Subcutaneous adipose tissue (tissue), 4 donors: ENCODE data around the gene CPTP. TPM values are rescaled to one million over a fixed set of nuclear protein-coding genes. Genes with fewer than 3 reads are reported as not detected.

Experiments
- small RNA-seq: library from RNA; depleted of rRNA; stranded (forward); fragments of <200 nt; gene quantifications from one replicate; pipeline ENCODE3, GENCODE V24; 2016
- total RNA-seq, 4 donors: library from RNA; depleted of rRNA; stranded (reverse); fragments of >200 nt; gene quantifications; one replicate each; pipeline ENCODE4 v1.1.0, GENCODE V29; 2016
- TF ChIP-seq, protein P1 (sequence below): fragments of 450-650 bp; IDR thresholded peaks from one replicate; pipeline ENCODE4 v1.5.1; 2016; ENCODE audit warnings: low read depth, mild to moderate bottlenecking, control low read depth, antibody characterized with exemption, moderate library complexity

Gene CPTP
- total RNA-seq, 4 donors from 2014 or later: 4.9 to 33.0 (median 9.4) TPM

DNA sequence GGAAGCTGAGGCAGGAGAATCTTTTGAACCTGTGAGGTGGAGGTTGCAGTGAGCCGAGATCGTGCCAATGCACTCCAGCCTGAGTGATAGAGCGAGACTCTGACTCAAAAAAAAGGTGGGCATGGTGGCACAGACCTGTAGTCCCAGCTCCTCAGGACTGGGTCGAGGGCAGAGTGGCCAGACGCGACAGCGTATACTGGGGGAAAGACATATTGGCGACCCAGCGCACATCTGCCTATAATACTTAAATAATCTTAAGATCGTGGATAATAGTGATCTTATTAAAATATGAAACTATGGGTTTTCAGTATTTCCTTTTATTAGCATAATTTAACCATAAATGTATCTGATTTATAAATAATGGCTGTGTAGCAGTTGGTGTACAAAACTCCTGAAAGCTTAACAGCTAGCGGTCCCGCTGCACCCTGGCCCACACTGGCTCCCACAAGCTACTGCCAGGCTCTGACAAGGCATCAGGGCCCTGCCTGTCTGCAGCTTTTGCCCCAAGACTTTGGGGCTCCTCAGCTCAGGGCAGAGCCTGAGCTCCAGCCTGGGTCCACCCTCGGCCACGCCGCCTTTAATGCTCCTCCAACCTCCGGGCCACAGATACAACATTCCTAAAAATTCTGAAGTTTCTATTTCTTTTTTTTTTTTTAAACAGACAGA, 53.1 kb downstream of the CPTP start:
- TF ChIP-seq, protein P1, sequence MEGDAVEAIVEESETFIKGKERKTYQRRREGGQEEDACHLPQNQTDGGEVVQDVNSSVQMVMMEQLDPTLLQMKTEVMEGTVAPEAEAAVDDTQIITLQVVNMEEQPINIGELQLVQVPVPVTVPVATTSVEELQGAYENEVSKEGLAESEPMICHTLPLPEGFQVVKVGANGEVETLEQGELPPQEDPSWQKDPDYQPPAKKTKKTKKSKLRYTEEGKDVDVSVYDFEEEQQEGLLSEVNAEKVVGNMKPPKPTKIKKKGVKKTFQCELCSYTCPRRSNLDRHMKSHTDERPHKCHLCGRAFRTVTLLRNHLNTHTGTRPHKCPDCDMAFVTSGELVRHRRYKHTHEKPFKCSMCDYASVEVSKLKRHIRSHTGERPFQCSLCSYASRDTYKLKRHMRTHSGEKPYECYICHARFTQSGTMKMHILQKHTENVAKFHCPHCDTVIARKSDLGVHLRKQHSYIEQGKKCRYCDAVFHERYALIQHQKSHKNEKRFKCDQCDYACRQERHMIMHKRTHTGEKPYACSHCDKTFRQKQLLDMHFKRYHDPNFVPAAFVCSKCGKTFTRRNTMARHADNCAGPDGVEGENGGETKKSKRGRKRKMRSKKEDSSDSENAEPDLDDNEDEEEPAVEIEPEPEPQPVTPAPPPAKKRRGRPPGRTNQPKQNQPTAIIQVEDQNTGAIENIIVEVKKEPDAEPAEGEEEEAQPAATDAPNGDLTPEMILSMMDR: no peak

Small RNAs within 50 kb of the gene (small RNA-seq; reads per million reads assigned to genes)
- not detected for gene MIR6726

Other genes starting within 250 kb of the CPTP start
- gene C1orf159, start 208.7 kb upstream of the CPTP start, total RNA-seq: 10 to 100 TPM in 1 of 4 donors, 1 to 10 TPM in 3; 3.7 to 14.7 (median 7.2) TPM
- gene TTLL10, start 150.9 kb upstream of the CPTP start, total RNA-seq: under 1 TPM in 1 of 4 donors, not detected in 3; 0.19 TPM
- gene TNFRSF18, start 118.2 kb upstream of the CPTP start, total RNA-seq: 1 to 10 TPM in 1 of 4 donors, under 1 TPM in 1, not detected in 2; 0.44 to 2.6 TPM
- 1 to 10 TPM in 2 of 4 donors, under 1 TPM in 1, not detected in 1; 0.68 to 4.7 (median 1.6) TPM for gene TNFRSF4, start 110.6 kb upstream of the CPTP start, total RNA-seq
- 100 to 1,000 TPM in 2 of 4 donors, 10 to 100 TPM in 2; 42.6 to 143 (median 87.8) TPM for gene SDF4, start 92.8 kb upstream of the CPTP start, total RNA-seq
- 10 to 100 TPM in 1 of 4 donors, 1 to 10 TPM in 3; 7.2 to 13.9 (median 7.8) TPM for gene B3GALT6, start 92.6 kb upstream of the CPTP start, total RNA-seq
- 1 to 10 TPM in 3 of 4 donors, not detected in 1; 1.1 to 2.3 (median 1.4) TPM for gene C1QTNF12, start 78.1 kb upstream of the CPTP start, total RNA-seq
- gene UBE2J2, start 50.9 kb upstream of the CPTP start, total RNA-seq: 10 to 100 TPM; 20.1 to 35.4 (median 33.5) TPM
- gene SCNN1D, start 44.4 kb upstream of the CPTP start, total RNA-seq: 1 to 10 TPM in 3 of 4 donors, under 1 TPM in 1; 0.82 to 4.1 (median 1.5) TPM
- gene ACAP3, start 16.9 kb upstream of the CPTP start, total RNA-seq: 10 to 100 TPM; 13.4 to 43.3 (median 18.8) TPM
- 10 to 100 TPM in 3 of 4 donors, 1 to 10 TPM in 1; 7.2 to 12.9 (median 10.9) TPM for gene PUSL1, start 16.2 kb upstream of the CPTP start, total RNA-seq
- 100 to 1,000 TPM in 1 of 4 donors, 10 to 100 TPM in 3; 50.5 to 122 (median 60.6) TPM for gene INTS11, start 142 bp upstream of the CPTP start, total RNA-seq
- under 1 TPM in 2 of 4 donors, not detected in 2; 0.22 to 0.75 TPM for gene TAS1R3, start 6.5 kb downstream of the CPTP start, total RNA-seq
- 10 to 100 TPM; 26.2 to 80.3 (median 39.5) TPM for gene DVL1, start 24.6 kb downstream of the CPTP start, total RNA-seq
- 100 to 1,000 TPM in 3 of 4 donors, 10 to 100 TPM in 1; 48.8 to 226 (median 163) TPM for gene MXRA8, start 33.8 kb downstream of the CPTP start, total RNA-seq
- gene AURKAIP1, start 50.4 kb downstream of the CPTP start, total RNA-seq: 100 to 1,000 TPM in 1 of 4 donors, 10 to 100 TPM in 3; 53.6 to 153 (median 83.5) TPM
- gene CCNL2, start 74.5 kb downstream of the CPTP start, total RNA-seq: 100 to 1,000 TPM; 146 to 268 (median 194) TPM
- gene MRPL20, start 82.5 kb downstream of the CPTP start, total RNA-seq: 100 to 1,000 TPM in 3 of 4 donors, 10 to 100 TPM in 1; 87.9 to 222 (median 116) TPM
- 10 to 100 TPM in 2 of 4 donors, 1 to 10 TPM in 2; 4.1 to 15.4 (median 8.7) TPM for gene ANKRD65, start 96.5 kb downstream of the CPTP start, total RNA-seq
- gene VWA1, start 110.9 kb downstream of the CPTP start, total RNA-seq: 10 to 100 TPM in 2 of 4 donors, 1 to 10 TPM in 2; 6.0 to 21.3 (median 10.3) TPM
- gene ATAD3C, start 124.9 kb downstream of the CPTP start, total RNA-seq: under 1 TPM in 1 of 4 donors, not detected in 3; 0.19 TPM
- 10 to 100 TPM in 2 of 4 donors, 1 to 10 TPM in 2; 5.4 to 23.6 (median 11.2) TPM for gene ATAD3B, start 147.0 kb downstream of the CPTP start, total RNA-seq
- 10 to 100 TPM in 3 of 4 donors, 1 to 10 TPM in 1; 9.3 to 22.6 (median 12.9) TPM for gene ATAD3A, start 187.4 kb downstream of the CPTP start, total RNA-seq
- 1 to 10 TPM in 3 of 4 donors, not detected in 1; 1.3 to 5.1 (median 3.2) TPM for gene TMEM240, start 215.8 kb downstream of the CPTP start, total RNA-seq